SKM-1 (cell line): ENCODE measurements around the gene GTF3C6.
"Not testable (repeated sequence)": the region's sequence is repeated elsewhere in the genome, so short reads cannot be mapped to it uniquely, and the experiment has no call there.

Experiments
- DNase-seq: peaks from one replicate; lab custom pipeline; 2025; ENCODE audit not compliant: unreplicated experiment; lab: John Stamatoyannopoulos, UW

Gene GTF3C6

DNA sequence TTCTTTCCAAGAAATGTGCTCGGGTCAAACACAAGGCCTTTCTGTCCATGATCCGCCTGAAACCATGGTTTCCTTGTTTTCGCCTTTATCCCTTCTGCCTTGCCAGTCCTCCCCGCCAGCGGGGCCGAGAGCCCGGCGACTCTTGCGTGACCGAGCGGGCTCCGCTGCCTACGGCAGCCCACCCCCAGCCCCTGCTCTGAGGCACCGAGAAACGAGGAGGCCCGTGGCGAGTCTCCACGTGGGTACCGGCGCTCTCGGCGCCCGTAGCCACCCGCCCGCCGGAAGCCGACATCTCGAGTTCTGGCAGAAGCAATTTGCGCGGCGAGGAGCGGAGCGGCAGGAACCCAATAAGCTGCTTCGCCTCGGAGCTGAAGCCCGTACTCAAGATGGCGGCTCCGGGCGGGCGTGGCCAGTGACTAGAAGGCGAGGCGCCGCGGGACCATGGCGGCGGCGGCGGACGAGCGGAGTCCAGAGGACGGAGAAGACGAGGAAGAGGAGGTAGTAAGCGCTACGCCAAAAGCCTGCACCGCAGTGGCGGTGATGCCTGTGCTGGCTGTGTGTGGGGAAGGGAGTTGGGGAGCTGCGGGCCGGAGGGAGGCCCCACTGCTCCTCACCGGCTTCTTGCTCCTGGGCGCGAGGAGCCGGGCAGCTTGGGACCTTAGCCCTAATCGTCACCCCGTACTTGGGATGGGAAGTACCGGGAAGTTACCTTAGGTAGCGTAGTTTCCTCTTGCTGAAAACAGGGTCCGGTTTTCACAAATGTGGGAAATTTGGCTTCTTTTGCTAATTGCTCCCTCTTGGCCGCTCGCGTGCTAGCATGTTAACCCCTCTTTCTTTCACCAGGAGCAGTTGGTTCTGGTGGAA lies at the start of gene GTF3C6:
TSS of gene GTF3C6 (plus strand) at position 378 of the 864 bp plus-strand sequence. CDS start at position 442, 64 bp downstream.
- DNase-seq: peak; percentile 78

GRCh38 chr6:110930781-110931180 lies 27.7 kb upstream of the GTF3C6 start:
- DNase-seq: no peak

- DNase-seq: no peak
Observed at GRCh38 chr6:110933912-110934311, 24.6 kb upstream of the GTF3C6 start.

DNA sequence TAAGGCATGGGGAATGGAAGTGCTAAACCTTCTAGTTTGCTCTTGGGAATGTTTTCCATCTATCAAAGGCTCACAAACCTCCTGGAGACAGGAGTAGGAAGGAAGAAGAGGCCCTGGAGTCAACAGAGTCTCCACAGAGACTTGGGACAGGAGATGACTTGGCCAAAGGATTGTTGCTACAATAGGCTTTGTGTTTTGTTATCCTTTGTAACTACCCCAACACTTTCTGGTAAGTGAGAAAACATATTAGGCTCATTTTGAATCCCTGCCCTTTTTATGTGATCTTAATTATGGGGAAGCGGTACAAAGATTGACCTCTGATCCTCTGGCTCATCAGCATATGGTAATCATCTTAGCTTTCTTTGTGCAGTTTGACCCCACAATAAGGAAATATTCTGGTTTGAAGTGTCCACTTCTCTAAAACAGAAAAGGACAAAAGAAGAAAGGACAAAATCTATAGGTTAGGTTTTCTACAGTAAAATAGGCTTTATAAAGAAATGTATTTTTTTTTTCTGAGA lies 24.1 kb upstream of the GTF3C6 start:
- DNase-seq: no peak

- no peak for DNase-seq
Observed at GRCh38 chr6:110935171-110935570, 23.3 kb upstream of the GTF3C6 start.

GRCh38 chr6:110938171-110938570 lies 20.3 kb upstream of the GTF3C6 start:
- DNase-seq: no peak

GRCh38 chr6:110939429-110940200 lies 18.9 kb upstream of the GTF3C6 start:
- no peak for DNase-seq

- peak; percentile 33 for DNase-seq
Observed at GRCh38 chr6:110944681-110945151, 13.8 kb upstream of the GTF3C6 start.

DNA sequence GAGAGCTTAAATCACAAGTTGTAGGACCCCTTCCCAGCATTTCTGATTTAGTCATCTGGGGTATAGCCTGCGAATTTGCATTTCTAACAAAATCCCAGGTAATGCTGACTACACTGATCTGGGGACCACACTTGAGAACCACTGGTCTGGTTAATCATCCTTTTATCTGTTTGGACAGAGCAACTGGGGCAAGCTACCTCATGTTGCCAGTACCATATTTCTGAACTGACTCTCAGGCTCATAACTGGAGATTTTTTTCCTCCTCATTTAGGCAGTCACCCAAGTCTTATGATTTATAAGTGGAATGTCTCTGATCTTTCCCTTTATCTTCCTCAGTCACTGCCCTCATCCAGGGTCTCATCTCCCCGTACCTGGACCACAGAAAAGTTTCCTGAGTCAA lies 12.0 kb upstream of the GTF3C6 start:
- DNase-seq: no peak

GRCh38 chr6:110949679-110950285 lies 8.7 kb upstream of the GTF3C6 start:
- DNase-seq: no peak

DNA sequence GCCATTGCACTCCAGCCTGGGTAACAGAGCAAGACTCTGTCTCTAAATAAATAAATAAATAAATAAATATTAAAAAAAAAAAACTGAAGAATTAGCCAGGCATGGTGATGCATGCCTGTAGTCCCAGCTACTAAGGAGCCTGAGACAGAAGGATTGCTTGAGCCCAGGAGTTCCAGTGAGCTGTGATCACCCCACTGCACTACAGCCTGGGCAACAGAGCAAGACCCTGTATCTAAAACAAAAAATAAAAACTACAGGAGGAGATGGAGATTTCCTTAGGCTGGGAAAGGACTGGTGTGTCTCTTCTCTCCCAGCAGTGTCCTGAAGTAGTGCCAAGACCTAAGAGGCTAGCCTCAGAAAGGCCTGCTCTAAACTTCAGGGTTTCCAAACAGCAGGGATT lies 8.1 kb upstream of the GTF3C6 start:
- DNase-seq: no peak

DNA sequence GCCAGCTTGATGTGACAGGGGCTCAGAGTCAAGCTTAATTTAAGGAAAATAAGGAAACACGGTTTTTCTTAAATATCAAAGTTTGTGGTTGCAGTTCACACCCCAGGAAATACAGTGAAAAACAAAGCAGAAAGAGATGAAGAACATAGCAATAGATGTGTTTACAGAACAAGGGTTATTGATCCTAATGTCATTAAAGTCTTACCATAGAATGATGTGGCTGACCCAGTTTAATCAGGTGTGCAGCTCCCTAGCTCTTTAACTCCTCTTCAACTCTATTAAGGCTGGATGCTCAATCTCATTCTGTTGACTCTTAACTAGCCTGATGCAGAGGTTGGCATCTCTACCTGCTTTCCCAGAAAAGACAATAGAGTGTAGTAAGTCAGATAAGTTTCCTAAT lies 7.5 kb upstream of the GTF3C6 start:
- no peak for DNase-seq

DNA sequence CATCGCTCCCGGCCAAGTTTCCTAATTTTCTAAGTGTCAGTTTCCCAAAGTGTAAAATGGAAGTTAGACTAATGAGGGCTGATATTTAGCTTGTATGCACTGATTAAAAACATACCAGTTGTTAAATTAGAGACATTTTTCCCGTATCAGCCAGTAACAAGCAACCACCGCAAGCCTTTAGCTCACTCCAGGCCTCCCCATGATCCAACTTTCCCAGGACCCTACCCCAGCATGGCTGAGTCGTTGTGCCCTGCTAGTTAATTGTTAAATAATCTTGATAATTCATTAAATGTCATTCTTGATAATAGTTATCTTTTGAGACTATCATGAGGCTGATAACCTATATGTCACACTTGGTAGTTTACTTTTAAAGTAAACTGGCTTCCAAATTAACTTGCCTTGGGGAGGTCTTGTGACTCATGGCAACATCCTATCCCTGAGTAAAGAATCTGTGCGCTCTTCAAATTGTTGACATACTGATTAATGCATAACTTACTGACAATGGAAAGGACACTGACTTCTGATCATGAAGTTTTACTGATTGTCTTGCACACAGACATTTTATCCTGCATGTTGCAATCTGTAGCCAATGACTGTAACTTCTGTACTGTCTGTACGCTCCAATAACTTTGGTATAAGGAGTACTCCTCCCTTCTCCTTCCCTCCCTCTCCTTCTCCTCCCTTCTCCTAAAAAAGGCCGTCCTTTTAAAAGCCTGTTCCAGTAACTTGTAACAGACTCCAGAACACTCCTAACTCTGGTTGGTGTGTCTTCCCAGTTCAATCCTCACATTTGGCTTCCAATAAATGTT lies 6.3 kb upstream of the GTF3C6 start:
- no peak for DNase-seq

- DNase-seq: no peak
Observed at GRCh38 chr6:110953633-110954303, 4.7 kb upstream of the GTF3C6 start.

- DNase-seq: no peak
Observed at GRCh38 chr6:110960014-110960390, 1.5 kb downstream of the GTF3C6 start.

DNA sequence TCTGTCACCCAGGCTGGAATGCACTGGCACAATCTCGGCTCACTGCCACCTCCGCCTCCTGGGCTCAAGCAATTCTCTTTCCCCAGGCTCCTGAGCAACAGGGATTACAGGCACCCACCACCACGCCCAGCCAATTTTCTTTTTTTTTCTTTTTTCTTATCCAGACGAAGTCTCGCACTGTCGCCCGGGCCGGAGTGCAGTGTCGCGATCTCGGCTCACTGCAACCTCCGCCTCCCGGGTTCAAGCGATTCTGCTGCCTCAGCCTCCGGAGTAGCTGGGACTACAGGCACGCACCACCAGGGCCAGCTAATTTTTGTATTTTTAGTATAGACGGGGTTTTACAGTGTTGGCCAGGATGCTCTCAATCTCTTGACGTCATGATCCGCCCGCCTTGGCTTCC lies 4.1 kb downstream of the GTF3C6 start:
- not testable (repeated sequence) for DNase-seq

DNA sequence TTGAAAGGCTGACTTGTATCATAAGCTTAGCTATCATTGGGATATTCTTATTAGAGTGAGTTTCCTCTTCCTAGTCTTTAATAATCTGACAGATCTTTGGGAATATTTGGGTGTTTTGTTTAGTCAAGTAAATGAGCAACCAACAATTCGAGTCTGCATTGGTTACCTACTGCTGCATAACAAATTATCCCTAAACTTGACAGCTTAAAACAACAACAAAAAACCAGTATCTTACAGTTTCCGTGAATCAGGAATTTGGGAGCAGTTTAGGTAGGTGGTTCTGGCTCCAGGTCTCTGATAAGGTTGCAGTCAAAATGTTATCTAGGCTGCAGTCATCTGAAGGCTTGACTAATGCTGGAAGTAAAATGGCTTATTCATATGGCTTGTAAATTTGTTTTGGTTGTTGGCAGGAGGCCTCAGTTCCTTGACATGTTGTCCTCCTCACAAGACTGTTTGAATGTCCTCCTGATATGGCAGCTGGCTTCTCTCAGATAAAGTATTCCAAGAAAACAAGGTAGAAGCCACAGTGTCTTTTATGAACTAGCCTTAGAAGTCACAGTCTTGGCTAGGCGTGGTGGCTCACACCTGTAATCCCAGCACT lies 7.2 kb downstream of the GTF3C6 start:
- DNase-seq: no peak

GRCh38 chr6:110968661-110969060 lies 10.2 kb downstream of the GTF3C6 start:
- DNase-seq: not testable (repeated sequence)

DNA sequence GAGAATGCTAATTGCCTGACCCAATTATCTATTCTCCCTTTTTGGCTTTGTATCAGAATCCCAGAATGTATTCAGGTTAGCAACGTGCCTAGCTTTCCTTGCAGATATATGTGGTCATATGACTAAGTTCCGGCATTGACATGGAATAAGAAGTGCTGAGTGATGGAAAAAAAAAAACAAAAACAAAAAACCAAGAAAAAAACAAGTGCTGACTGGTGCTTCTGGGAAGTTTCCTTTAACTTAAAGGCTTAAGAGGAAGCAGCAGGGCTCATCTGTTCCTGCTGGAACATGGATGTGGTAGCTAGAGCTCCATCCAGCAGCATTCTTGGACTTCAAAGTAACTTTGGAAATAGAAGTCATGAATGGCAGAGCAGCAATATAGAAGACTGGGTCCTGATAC lies 13.0 kb downstream of the GTF3C6 start:
- DNase-seq: no peak

DNA sequence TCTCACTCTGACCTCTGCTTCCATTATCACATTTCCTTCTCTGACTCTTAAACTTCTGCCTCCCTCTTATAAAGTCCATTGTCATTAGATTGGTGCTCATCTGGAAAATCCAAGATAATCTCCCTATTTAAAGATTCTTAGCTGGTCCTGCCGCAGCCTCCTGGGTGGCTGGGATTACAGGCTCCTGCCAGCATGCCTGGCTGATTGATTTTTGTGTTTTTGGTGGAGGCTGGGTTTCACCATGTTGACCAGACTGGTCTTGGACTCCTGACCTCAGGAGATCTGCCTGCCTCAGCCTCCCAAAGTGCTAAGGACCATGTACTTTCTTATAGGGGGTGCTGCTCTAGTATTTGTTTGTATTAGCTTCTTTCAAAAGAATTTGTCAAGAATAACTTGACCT lies 18.1 kb downstream of the GTF3C6 start:
- no peak for DNase-seq
